ENCODE measurements around the gene CORO2B.

DNA sequence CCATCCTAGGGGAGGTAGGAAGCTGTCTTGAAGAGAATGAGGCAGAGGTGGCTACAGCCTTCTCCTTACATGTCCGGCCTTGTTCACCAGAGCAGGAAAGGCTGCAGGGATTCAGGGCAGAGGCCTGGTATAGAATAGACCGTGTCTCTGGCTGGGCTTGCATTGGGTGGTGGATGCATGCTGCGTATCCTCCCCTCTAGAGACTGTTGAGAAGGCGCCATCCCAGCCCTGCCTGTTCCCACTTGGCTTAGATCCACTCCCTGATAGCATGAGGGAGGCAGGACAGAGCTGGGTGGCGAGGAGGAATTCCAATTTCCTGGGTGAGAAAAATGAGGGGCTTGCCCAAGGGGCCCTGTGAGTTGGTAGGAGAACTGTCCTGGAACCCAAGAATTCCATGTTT is 57.5 kb downstream of the CORO2B start:
- TF ChIP-seq, protein P1, sequence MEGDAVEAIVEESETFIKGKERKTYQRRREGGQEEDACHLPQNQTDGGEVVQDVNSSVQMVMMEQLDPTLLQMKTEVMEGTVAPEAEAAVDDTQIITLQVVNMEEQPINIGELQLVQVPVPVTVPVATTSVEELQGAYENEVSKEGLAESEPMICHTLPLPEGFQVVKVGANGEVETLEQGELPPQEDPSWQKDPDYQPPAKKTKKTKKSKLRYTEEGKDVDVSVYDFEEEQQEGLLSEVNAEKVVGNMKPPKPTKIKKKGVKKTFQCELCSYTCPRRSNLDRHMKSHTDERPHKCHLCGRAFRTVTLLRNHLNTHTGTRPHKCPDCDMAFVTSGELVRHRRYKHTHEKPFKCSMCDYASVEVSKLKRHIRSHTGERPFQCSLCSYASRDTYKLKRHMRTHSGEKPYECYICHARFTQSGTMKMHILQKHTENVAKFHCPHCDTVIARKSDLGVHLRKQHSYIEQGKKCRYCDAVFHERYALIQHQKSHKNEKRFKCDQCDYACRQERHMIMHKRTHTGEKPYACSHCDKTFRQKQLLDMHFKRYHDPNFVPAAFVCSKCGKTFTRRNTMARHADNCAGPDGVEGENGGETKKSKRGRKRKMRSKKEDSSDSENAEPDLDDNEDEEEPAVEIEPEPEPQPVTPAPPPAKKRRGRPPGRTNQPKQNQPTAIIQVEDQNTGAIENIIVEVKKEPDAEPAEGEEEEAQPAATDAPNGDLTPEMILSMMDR (IDR thresholded peaks at IDR 0.05): no peak
- TF ChIP-seq POLR2A (IDR thresholded peaks at IDR 0.05): no peak
- TF ChIP-seq POLR2AphosphoS5 (IDR thresholded peaks at IDR 0.05): no peak
